Caco-2 (cell line): ENCODE data around the gene TNNI3K. TPM values are rescaled to one million over a fixed set of nuclear protein-coding genes. Genes with fewer than 3 reads are reported as not detected.
A peak's percentile ranks its signal among the peaks of the same experiment; 100 is the strongest.

Experiments used
- BruUV-seq: library from RNA; stranded (reverse); fragments of 400-500 nt; replicated peaks from 2 replicates; lab custom pipeline; 2021; lab: Mats Ljungman, UMichigan
- CTCF ChIA-PET: fragments of 300-600 bp; sonication (Branson Sonifier 250); formaldehyde crosslinking; loops from one replicate; lab custom pipeline; 2022; ENCODE audit warnings: antibody characterized with exemption; lab: Charles Lee
- POLR2A ChIA-PET: fragments of 300-600 bp; sonication (Branson Sonifier 250); formaldehyde crosslinking; loops from one replicate; lab custom pipeline; 2022; ENCODE audit warnings: antibody characterized with exemption; lab: Charles Lee
- DNase-seq, 2 experiments: peaks; one replicate each; pipeline versions ENCODE4 v3.0.0 to v3.0.0-alpha.2; 2020 to 2022
- H3K27me3 ChIP-seq: replicated peaks from 2 replicates; pipeline ENCODE4 v1.6.0; 2011; ENCODE audit warnings: low read length; ENCODE audit not compliant: control insufficient read depth, insufficient read depth
- H3K36me3 ChIP-seq: 2 replicates; pipeline ENCODE4 v1.5.1; 2011; ENCODE audit warnings: low read length; ENCODE audit not compliant: control insufficient read depth, insufficient read depth
- H3K4me1 ChIP-seq: fragments of 250-450 bp; sonication (Bioruptor Pico); 2 replicates; pipeline ENCODE4 v1.5.1; 2020; ENCODE audit warnings: mild to moderate bottlenecking
- H3K4me3 ChIP-seq: 2 replicates; pipeline ENCODE4 v1.5.1; 2011; ENCODE audit warnings: low read depth, mild to moderate bottlenecking, control low read depth, low read length
- H3K9me3 ChIP-seq: fragments of 250-450 bp; sonication (Bioruptor Pico); 2 replicates; pipeline ENCODE4 v1.5.1; 2020; ENCODE audit warnings: mild to moderate bottlenecking, moderate library complexity
- H3K27ac Mint-ChIP-seq: one replicate; pipeline ENCODE4 v1.8.0; 2022; ENCODE audit warnings: mixed read lengths; ENCODE audit not compliant: unreplicated experiment
- H3K27me3 Mint-ChIP-seq: one replicate; pipeline ENCODE4 v1.8.0; 2022; ENCODE audit warnings: mixed read lengths; ENCODE audit not compliant: insufficient read depth, unreplicated experiment
- H3K36me3 Mint-ChIP-seq: one replicate; pipeline ENCODE4 v1.8.0; 2022; ENCODE audit warnings: mild to moderate bottlenecking, mixed read lengths; ENCODE audit not compliant: insufficient read depth, unreplicated experiment
- H3K4me1 Mint-ChIP-seq: one replicate; pipeline ENCODE4 v1.8.0; 2022; ENCODE audit warnings: low read depth, mixed read lengths; ENCODE audit not compliant: unreplicated experiment
- H3K4me3 Mint-ChIP-seq: one replicate; pipeline ENCODE4 v1.8.0; 2022; ENCODE audit warnings: mild to moderate bottlenecking, moderate library complexity, mixed read lengths; ENCODE audit not compliant: unreplicated experiment
- H3K9me3 Mint-ChIP-seq: one replicate; pipeline ENCODE4 v1.8.0; 2022; ENCODE audit warnings: mixed read lengths; ENCODE audit not compliant: unreplicated experiment
- intact Hi-C: fragments of 100-400 bp; cut with micrococcal nuclease; formaldehyde crosslinking; loops from one replicate; pipeline ENCODE4 v1.10.0; 2022; ENCODE audit not compliant: unreplicated experiment
- total RNA-seq: library from RNA; stranded (reverse); gene quantifications from 2 replicates; pipeline ENCODE4 v1.2.3, GENCODE V29; 2022
- TF ChIP-seq, protein P1 (sequence below), 2 experiments: fragments of 200-600 bp in 1 of 2; IDR thresholded peaks; 1 replicate in 1 of 2; 2 replicates in 1 of 2; pipeline versions ENCODE4 v1.5.1 to v1.8.0; 2011 to 2022; ENCODE audit warnings: antibody characterized with exemption in 1 of 2, control low read depth in 1 of 2, inconsistent platforms in 1 of 2, low read depth in 1 of 2, low read length in 1 of 2, mild to moderate bottlenecking in 1 of 2, moderate library complexity in 1 of 2; ENCODE audit not compliant: insufficient read depth in 1 of 2, severe bottlenecking in 1 of 2, unreplicated experiment in 1 of 2

Gene TNNI3K
- total RNA-seq, 1 experiment from 2014 or later = not detected

- no peaks in the 10 kb centered on the region for H3K27me3 Mint-ChIP-seq
- H3K36me3 Mint-ChIP-seq = no peaks in the 10 kb centered on the region
- BruUV-seq = no TSS peak
- TF ChIP-seq, protein P1, sequence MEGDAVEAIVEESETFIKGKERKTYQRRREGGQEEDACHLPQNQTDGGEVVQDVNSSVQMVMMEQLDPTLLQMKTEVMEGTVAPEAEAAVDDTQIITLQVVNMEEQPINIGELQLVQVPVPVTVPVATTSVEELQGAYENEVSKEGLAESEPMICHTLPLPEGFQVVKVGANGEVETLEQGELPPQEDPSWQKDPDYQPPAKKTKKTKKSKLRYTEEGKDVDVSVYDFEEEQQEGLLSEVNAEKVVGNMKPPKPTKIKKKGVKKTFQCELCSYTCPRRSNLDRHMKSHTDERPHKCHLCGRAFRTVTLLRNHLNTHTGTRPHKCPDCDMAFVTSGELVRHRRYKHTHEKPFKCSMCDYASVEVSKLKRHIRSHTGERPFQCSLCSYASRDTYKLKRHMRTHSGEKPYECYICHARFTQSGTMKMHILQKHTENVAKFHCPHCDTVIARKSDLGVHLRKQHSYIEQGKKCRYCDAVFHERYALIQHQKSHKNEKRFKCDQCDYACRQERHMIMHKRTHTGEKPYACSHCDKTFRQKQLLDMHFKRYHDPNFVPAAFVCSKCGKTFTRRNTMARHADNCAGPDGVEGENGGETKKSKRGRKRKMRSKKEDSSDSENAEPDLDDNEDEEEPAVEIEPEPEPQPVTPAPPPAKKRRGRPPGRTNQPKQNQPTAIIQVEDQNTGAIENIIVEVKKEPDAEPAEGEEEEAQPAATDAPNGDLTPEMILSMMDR (IDR thresholded peaks at IDR 0.05; ENCODE audit: insufficient read depth in 1 of 2, low read depth in 1 of 2, low read length in 1 of 2, severe bottlenecking in 1 of 2, unreplicated experiment in 1 of 2) = no peak
- CTCF ChIA-PET = no interaction called here
- Histone ChIP-seq H3K4me3 (no peak overlapping the region), H3K36me3 (no peaks in the 10 kb centered on the region), H3K9me3 (no peaks in the 10 kb centered on the region), H3K4me1 (no peaks in the 10 kb centered on the region), H3K27me3 (no peaks in the 10 kb centered on the region)
- no peak for DNase-seq
- intact Hi-C loops = loop anchor here (5.0 kb wide), 1 partner anchor 227 kb away; no protein-coding TSS in a partner anchor
- H3K27ac Mint-ChIP-seq = no peak overlapping the region
- POLR2A ChIA-PET = no interaction called here
- no peaks in the 10 kb centered on the region for H3K4me1 Mint-ChIP-seq
- no peak overlapping the region for H3K4me3 Mint-ChIP-seq
- H3K9me3 Mint-ChIP-seq = no peaks in the 10 kb centered on the region
Observed at GRCh38 chr1:74465193-74465681, 230.1 kb downstream of the TNNI3K start.

- H3K27ac Mint-ChIP-seq = no peak overlapping the region
- Histone ChIP-seq H3K27me3 (no peaks in the 10 kb centered on the region), H3K4me1 (no peaks in the 10 kb centered on the region), H3K36me3 (no peaks in the 10 kb centered on the region), H3K9me3 (no peaks in the 10 kb centered on the region), H3K4me3 (no peak overlapping the region)
- no peak overlapping the region for H3K4me3 Mint-ChIP-seq
- H3K4me1 Mint-ChIP-seq = no peaks in the 10 kb centered on the region
- H3K36me3 Mint-ChIP-seq = no peaks in the 10 kb centered on the region
- ChIA-PET POLR2A (no interaction called here), CTCF (no interaction called here)
- peak in 1 of 2 experiments; percentile 2 for DNase-seq
- H3K27me3 Mint-ChIP-seq = no peaks in the 10 kb centered on the region
- BruUV-seq = no TSS peak
- no peaks in the 10 kb centered on the region for H3K9me3 Mint-ChIP-seq
- intact Hi-C loops = loop anchor here (5.0 kb wide), 1 partner anchor 224 kb away; no protein-coding TSS in a partner anchor
- TF ChIP-seq, protein P1 (IDR thresholded peaks at IDR 0.05; ENCODE audit: insufficient read depth in 1 of 2, low read depth in 1 of 2, low read length in 1 of 2, severe bottlenecking in 1 of 2, unreplicated experiment in 1 of 2) = no peak
Observed at GRCh38 chr1:74467786-74468377, 232.7 kb downstream of the TNNI3K start.

DNA sequence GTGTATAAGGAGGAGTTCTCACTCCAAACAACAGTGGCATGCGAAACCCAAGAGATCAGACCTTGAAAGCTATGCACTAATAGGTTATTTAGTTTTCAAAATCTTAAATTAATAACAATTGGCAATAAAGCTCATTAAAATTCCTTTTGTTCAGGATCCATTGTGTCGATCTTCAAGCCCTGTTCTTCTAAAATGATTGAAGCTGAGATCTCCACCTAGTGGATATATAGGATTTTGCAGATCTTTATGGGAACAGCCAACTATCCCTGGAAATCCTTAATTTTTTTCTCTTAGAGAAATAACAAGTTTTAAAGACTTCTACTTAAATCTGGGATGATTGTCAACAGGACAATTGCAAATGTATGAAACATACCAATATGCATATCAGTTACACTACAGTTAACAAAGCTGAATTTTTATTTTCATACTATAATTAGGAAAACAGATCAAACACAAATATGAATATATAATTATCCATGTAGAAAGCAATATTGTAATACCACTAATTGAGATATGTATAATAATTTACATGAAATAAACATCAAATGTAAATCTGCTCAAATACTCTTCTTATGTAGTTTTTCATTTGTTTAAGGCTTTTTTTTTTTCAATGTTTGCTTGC is 233.9 kb downstream of the TNNI3K start:
- Mint-ChIP-seq H3K4me1 (no peaks in the 10 kb centered on the region), H3K27me3 (no peaks in the 10 kb centered on the region), H3K4me3 (no peak overlapping the region), H3K36me3 (no peaks in the 10 kb centered on the region), H3K27ac (no peak overlapping the region), H3K9me3 (no peaks in the 10 kb centered on the region)
- POLR2A ChIA-PET = no interaction called here
- no TSS peak for BruUV-seq
- intact Hi-C loops = loop anchor here (5.0 kb wide), 1 partner anchor 223 kb away; no protein-coding TSS in a partner anchor
- CTCF ChIA-PET = interaction anchor here (0.6 kb wide), 1 partner anchor 130 kb away, joined by 3 read pairs; no protein-coding TSS in a partner anchor
- no peak overlapping the region for H3K4me3 ChIP-seq
- TF ChIP-seq, protein P1 (IDR thresholded peaks at IDR 0.05; ENCODE audit: insufficient read depth in 1 of 2, low read depth in 1 of 2, low read length in 1 of 2, severe bottlenecking in 1 of 2, unreplicated experiment in 1 of 2) = peak in 1 of 2 experiments; percentile 38
- no peaks in the 10 kb centered on the region for H3K9me3 ChIP-seq
- DNase-seq = peak in 1 of 2 experiments; percentile 3
- no peaks in the 10 kb centered on the region for H3K4me1 ChIP-seq
- H3K27me3 ChIP-seq = no peaks in the 10 kb centered on the region
- H3K36me3 ChIP-seq = no peaks in the 10 kb centered on the region
